KMS-11 (cell line): Measurements from ENCODE around the gene MTX1.

ENCODE experiments used
- H2AFZ ChIP-seq: fragments of 200-600 bp; sonication (generic); 2 replicates; pipeline ENCODE4 v1.6.1; 2016; ENCODE audit warnings: antibody characterized with exemption, mixed run types, low read depth
- H3K27ac ChIP-seq: fragments of 200-600 bp; sonication (generic); 2 replicates; pipeline ENCODE4 v1.6.1; 2016; ENCODE audit warnings: mild to moderate bottlenecking, mixed run types
- H3K27me3 ChIP-seq: fragments of 200-600 bp; sonication (generic); 2 replicates; pipeline ENCODE4 v1.6.1; 2017; ENCODE audit warnings: mild to moderate bottlenecking, low read depth, mixed run types, moderate library complexity; ENCODE audit not compliant: insufficient read depth
- H3K36me3 ChIP-seq: fragments of 200-600 bp; sonication (generic); 2 replicates; pipeline ENCODE4 v1.6.1; 2017; ENCODE audit warnings: mild to moderate bottlenecking, mixed run types; ENCODE audit not compliant: insufficient read depth
- H3K4me1 ChIP-seq: fragments of 200-600 bp; sonication (generic); 2 replicates; pipeline ENCODE4 v1.6.1; 2016; ENCODE audit warnings: mild to moderate bottlenecking, low read depth, mixed run types; ENCODE audit not compliant: poor library complexity, severe bottlenecking
- H3K4me2 ChIP-seq: fragments of 200-600 bp; sonication (generic); 2 replicates; pipeline ENCODE4 v1.7.0; 2016; ENCODE audit warnings: mild to moderate bottlenecking, mixed run types
- H3K4me3 ChIP-seq: fragments of 200-600 bp; sonication (generic); IDR thresholded peaks from 2 replicates; pipeline ENCODE4 v1.6.1; 2017; ENCODE audit warnings: low read depth, low read length, mixed read lengths; ENCODE audit not compliant: insufficient read depth
- H3K79me2 ChIP-seq: fragments of 200-600 bp; sonication (generic); 2 replicates; pipeline ENCODE4 v1.6.1; 2016; ENCODE audit warnings: low read depth, mixed run types; ENCODE audit not compliant: insufficient read depth
- H3K9ac ChIP-seq: fragments of 200-600 bp; sonication (generic); 2 replicates; pipeline ENCODE4 v1.6.1; 2016; ENCODE audit warnings: mild to moderate bottlenecking, mixed run types
- H4K20me1 ChIP-seq: fragments of 200-600 bp; sonication (generic); 2 replicates; pipeline ENCODE4 v1.6.1; 2016; ENCODE audit warnings: mild to moderate bottlenecking, mixed run types; ENCODE audit not compliant: insufficient read depth
- CTCF ChIP-seq: fragments of 200-600 bp; sonication (generic); conservative IDR thresholded peaks from 2 replicates; pipeline ENCODE4 v1.6.1; 2017; ENCODE audit warnings: low read depth, mild to moderate bottlenecking, antibody characterized with exemption, low read length, moderate library complexity, mixed read lengths

The MTX1 gene

GRCh38 chr1:155177192-155177917, 31.1 kb upstream of the MTX1 start:
- peaks cover 7% of the 10 kb centered on the region for H3K79me2 ChIP-seq
- H4K20me1 ChIP-seq, result no peaks in the 10 kb centered on the region
- peaks cover 33% of the 10 kb centered on the region for H3K4me1 ChIP-seq
- H3K36me3 ChIP-seq, result no peaks in the 10 kb centered on the region
- no peak for TF ChIP-seq CTCF
- H3K4me2 ChIP-seq, result no peak overlapping the region; the same call in 1 of the 2 replicates
- H3K9ac ChIP-seq, result no peak overlapping the region
- H3K4me3 ChIP-seq, result no peak overlapping the region
- no peak overlapping the region for H2AFZ ChIP-seq
- H3K27me3 ChIP-seq, result no peaks in the 10 kb centered on the region
- H3K27ac ChIP-seq, result no peak overlapping the region

GRCh38 chr1:155177918-155178281, 30.6 kb upstream of the MTX1 start:
- H4K20me1 ChIP-seq, result no peaks in the 10 kb centered on the region
- H3K4me1 ChIP-seq, result peaks cover 31% of the 10 kb centered on the region
- peaks cover 1% of the 10 kb centered on the region; the same call in 1 of the 2 replicates for H3K79me2 ChIP-seq
- no peak for TF ChIP-seq CTCF
- no peaks in the 10 kb centered on the region for H3K27me3 ChIP-seq
- H3K4me2 ChIP-seq, result no peak overlapping the region
- H3K27ac ChIP-seq, result no peak overlapping the region
- no peaks in the 10 kb centered on the region for H3K36me3 ChIP-seq
- no peak overlapping the region for H2AFZ ChIP-seq
- no peak overlapping the region for H3K9ac ChIP-seq
- H3K4me3 ChIP-seq, result no peak overlapping the region

GRCh38 chr1:155178441-155179111, 29.9 kb upstream of the MTX1 start:
- H3K4me1 ChIP-seq, result peaks cover 29% of the 10 kb centered on the region
- H4K20me1 ChIP-seq, result no peaks in the 10 kb centered on the region
- H3K9ac ChIP-seq, result no peak overlapping the region
- H3K4me3 ChIP-seq, result no peak overlapping the region
- H3K36me3 ChIP-seq, result no peaks in the 10 kb centered on the region
- H3K27me3 ChIP-seq, result no peaks in the 10 kb centered on the region
- no peak overlapping the region for H3K27ac ChIP-seq
- no peak overlapping the region for H3K4me2 ChIP-seq
- H3K79me2 ChIP-seq, result no peaks in the 10 kb centered on the region
- H2AFZ ChIP-seq, result no peak overlapping the region
- no peak for TF ChIP-seq CTCF

GRCh38 chr1:155179112-155180031, 29.1 kb upstream of the MTX1 start:
- Histone ChIP-seq H3K9ac (no peak overlapping the region), H3K27me3 (no peaks in the 10 kb centered on the region), H4K20me1 (no peaks in the 10 kb centered on the region), H3K4me1 (peaks cover 29% of the 10 kb centered on the region), H3K4me2 (no peak overlapping the region), H3K27ac (no peak overlapping the region), H3K4me3 (no peak overlapping the region), H3K79me2 (no peaks in the 10 kb centered on the region), H2AFZ (no peak overlapping the region), H3K36me3 (no peaks in the 10 kb centered on the region)
- no peak for TF ChIP-seq CTCF
